Activated T-cell treated with anti-CD3 and anti-CD28 coated beads for 48 hours (primary cell): ENCODE data around the gene MPC1L.
A peak's percentile ranks its signal among the peaks of the same experiment; 100 is the strongest.
"Not testable (repeated sequence)": the region's sequence is repeated elsewhere in the genome, so short reads cannot be mapped to it uniquely, and the experiment has no call there.

Experiments used
- DNase-seq: peaks from one replicate; pipeline ENCODE4 v3.0.0-alpha.2; 2020; ENCODE audit warnings: low read depth

The MPC1L gene

DNA sequence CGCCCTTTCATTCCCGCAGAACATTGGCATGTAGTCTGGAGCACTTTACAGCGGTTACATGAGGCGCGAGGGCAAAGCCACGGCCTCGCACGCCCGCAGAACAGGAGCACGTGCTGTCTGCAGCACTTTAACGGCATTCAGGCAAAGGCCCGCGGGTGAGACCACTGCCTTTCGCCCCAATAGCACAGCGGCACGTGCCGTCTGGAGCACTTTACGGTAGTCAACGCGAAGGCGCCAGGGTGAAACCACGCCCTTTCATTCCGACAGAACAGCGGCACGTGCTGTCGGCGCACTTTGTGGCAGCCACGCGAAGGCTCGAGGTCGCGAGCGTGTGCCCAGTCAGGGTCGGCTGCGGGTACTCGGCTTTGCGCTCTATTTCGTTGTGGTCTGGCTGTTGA, at the start of gene MPC1L:
Gene MPC1L, plus strand, starts transcription at position 290 of the 398 bp plus-strand sequence. CDS start 138 bp downstream, outside the sequence.
- no peak for DNase-seq

GRCh38 chrX:40573763-40574162, 49.5 kb upstream of the MPC1L start:
- DNase-seq: peak; percentile 12

DNA sequence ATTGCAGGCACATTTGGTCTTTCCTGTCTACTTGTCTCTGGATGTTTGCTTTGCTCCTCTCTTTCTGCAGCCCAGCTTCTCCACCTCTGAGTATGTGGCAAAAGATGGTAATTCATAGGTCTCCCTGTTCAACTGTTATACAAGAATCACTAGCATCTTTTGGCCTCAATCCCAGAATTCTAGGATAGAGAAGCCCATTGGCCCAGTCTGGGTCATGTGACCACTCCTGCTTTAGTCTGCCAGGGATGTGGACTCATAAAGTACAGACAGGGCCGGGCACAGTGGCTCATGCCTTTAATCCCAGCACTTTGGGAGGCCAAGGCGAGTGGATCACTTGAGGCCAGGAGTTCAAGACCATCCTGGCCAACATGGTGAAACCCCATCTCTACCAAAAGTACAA, 47.8 kb upstream of the MPC1L start:
- DNase-seq: not testable (repeated sequence)

DNA sequence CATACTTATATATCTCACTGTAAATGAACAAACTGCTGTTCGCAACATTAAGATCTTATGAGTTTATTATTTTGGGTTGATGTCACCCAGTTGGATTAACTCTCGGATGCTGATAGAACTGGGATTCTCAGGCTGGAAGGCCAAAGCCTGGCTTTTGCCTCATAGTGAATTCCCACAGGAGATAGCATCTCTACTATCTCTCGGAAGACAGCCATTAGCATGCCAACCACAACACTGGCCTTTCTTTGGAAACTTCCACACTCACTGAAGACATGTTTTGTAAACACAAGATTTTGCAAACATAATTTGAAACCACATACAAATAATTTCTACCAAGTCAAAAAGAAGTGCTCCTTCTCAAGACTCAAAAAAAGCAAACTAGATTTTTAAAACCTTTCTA, 46.9 kb upstream of the MPC1L start:
- no peak for DNase-seq

- DNase-seq: no peak
These were observed 45.1 kb upstream of the MPC1L start for GRCh38 chrX:40578039-40578695.

DNA sequence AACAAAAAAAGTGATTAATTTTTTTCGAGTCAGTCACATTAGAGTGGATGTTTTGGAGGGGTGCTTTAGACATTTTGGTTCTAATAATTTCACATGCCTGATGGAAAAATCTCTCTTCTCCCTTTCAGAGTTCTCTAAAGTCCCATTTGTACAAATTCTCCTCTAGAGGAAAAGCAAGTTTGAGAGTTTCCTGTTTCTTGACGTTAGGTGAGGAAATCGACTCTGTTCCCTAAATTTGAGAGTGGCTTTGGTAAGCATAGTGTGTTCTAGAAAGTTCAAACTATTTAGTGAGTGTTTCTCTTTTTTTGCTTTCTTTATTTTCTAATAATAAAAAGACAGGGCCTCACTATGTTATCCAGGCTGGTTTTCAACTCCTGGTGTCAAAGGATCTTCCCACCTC, 44.1 kb upstream of the MPC1L start:
- no peak for DNase-seq

DNA sequence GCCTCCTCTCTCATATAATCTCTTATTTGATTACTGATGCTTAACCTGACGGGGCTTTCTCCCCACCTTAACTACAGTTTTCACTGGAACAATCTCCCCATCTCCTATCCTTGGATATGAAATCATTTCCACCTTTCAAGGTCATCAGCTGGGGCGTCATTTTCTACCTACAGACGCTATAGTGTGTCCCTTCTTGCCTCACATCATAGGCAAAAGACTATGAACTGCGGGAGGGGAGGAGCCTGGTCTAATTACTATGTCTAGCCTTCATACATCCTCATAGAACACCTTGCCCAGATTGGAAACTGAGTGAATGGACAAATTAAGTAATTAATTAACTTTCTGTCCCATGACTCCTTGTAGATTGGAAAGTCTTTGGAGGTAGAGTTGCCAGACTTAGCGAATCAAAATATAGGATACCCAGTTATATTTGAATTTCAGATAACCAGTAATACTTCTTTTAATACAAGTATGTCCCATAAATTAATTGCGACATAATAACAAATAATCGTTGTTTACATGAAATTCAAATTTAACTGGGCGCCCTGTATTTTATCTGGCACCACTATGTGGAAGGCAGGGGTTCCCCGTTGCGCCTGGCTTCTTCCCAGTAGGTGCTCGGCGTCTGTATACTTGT, 43.2 kb upstream of the MPC1L start:
- DNase-seq: no peak

- peak; percentile 81 for DNase-seq
These were observed 42.5 kb upstream of the MPC1L start, which contains the start of gene ATP6AP2 for GRCh38 chrX:40580537-40581335. TSS of gene ATP6AP2 (plus strand) at chrX:40580970. CDS start at chrX:40581066, 96 bp downstream.

DNA sequence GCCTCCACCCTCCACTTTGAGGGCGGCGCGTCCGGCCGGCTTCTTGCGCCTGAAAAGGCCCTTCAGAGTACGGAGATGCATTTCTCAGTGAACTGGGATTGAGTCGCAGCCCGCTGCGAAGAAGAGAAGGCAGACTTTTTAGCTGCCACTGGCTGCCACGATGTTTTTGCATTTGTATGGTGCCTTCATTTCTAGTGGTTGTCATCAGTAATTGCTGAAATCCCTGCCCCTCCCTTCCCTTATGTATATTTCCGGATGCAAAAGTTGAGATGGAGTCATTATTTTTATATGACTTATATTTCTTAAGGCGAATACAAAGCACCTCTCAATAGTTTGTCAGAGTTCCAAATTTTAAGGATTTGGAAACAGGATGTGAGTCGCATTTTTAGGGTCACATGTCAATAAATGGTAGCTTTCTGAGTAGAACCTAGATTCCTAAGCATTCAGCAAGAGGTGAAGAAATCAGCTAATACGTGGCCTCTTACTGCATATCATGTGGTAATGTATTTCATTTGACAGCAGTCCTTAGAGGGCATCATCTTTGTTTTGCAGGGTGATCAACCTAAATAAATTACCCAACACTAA, 41.8 kb upstream of the MPC1L start:
- DNase-seq: no peak

DNA sequence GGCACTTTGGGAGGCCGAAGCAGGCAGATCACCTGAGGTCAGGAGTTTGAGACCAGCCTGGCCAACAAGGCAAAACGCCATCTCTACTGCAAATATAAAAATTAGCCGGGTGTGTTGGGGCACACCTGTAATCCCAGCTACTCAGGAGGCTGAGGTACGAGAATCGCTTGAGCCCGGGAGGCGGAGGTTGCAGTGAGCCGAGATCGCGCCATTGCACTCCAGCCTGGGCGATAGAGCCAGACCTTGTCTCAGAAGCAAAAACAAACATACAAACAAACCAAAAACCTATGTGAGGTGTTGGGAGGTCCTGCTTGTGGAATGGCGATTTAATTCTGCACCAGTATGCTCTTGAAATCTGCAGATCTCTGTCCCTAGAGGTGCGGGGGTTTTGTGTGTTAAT, 41.0 kb upstream of the MPC1L start:
- not testable (repeated sequence) for DNase-seq

DNA sequence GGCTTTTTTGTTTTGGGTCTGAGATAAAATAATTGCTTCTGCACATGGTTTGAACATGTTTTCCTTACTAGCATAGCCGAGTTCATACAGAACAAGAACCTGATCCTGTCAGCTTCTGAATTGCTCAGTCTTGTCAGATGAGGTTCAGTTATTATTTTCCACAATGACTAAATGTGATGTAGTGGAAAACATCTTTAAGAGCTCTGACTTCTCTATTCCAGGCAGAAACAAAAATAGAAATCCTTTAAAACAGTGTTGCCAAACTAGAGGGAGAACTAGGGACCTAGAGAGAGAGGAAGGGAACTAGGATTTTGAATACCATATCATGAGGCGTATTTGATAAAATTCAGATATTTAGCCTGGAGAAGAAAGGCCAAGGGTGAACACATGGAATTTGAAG, 40.4 kb upstream of the MPC1L start:
- DNase-seq: no peak

- DNase-seq: not testable (repeated sequence)
These were observed 35.6 kb upstream of the MPC1L start for GRCh38 chrX:40587623-40588022.

GRCh38 chrX:40589616-40590321, 33.5 kb upstream of the MPC1L start:
- DNase-seq: peak; percentile 8

DNA sequence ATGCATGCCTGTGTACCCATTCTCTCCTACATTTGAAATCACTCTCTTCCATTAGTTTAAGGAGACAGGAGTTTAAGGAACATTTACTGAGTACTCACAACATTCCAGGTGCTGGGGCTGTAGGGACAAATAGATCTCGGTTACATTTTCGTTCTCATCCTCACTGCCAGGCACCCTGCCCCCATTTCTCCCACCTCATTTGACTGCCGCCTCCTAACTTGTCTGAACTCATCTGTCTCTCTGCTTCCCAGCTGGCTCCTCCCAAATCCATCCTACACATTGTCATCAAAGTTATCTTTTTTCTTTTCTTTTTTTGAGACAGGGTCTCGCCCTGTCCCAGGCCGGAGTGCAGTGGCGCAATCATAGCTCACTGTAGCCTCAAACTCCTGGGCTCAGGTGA, 19.8 kb upstream of the MPC1L start:
- no peak for DNase-seq

- no peak for DNase-seq
These were observed 15.8 kb upstream of the MPC1L start for GRCh38 chrX:40607381-40607780.

DNA sequence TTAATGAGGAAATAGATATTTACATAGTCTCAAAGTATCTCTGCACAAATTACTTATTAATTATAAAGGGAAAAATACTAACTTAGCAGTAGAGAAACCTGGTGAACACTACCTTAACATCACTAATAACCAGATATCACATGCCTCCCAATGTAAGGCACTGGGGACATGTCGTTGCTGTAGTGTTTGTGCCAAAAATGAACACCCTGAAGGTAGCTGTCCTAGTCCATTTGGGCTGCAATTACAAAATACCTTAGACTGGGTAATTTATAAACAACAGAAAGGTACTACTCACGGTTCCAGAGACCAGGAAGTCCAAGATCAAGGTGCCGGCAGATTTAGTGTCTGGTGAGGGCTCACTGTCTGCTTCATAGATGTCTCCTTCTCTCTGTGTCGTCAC, 10.7 kb upstream of the MPC1L start:
- no peak for DNase-seq

GRCh38 chrX:40615976-40616375, 7.3 kb upstream of the MPC1L start:
- DNase-seq: no peak

- no peak for DNase-seq
These were observed 5.7 kb upstream of the MPC1L start for GRCh38 chrX:40617566-40617965.

DNA sequence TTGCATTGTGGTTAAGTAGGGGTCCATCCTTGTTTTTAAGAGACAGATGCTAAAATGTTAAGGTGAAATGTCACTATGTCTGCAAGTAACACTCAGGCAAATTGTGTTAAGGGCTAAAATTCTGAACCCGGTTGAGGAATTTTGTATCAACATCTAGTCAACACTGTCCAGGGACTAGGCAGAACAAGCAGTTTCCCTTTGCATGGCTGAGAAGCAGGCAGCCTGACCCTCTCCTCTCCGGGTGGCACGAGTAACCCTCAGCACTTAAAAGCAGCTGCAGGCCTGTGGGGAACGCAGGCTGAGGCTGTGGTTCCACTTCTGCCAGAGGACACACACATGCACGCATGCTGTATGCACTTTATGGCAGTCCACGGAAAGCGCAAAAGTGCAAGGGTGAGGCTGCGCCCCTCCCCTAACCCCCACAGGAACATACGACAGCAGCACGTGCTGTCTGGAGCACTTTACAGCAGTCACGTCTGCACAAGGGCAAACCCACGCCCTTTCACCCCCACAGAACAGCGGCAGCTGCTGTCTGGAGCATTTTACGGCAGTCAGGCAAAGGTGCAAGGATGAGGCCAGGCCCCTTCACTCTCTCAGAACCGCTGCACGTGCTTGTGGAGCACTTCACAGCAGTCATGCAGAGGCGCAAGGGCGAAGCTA, 619 bp upstream of the MPC1L start:
- DNase-seq: no peak

- no peak for DNase-seq
These were observed 437 bp downstream of the MPC1L start for GRCh38 chrX:40623665-40624064.

GRCh38 chrX:40625294-40625693, 2.1 kb downstream of the MPC1L start:
- DNase-seq: no peak
